Measurements from ENCODE around the gene PLEKHA5.

Gene PLEKHA5

GRCh38 chr12:19130224-19131024 lies 891 bp downstream of the PLEKHA5 start:
- DNase-seq, result peak; percentile 10

GRCh38 chr12:19131025-19131444 lies 1.5 kb downstream of the PLEKHA5 start:
- peak; percentile 38 for DNase-seq

GRCh38 chr12:19138551-19138950 lies 9.0 kb downstream of the PLEKHA5 start:
- peak; percentile 62 for DNase-seq

- DNase-seq, result no peak
Measured at GRCh38 chr12:19138956-19139355, 9.4 kb downstream of the PLEKHA5 start.

- no peak for DNase-seq
Measured at GRCh38 chr12:19139615-19140194, 10.2 kb downstream of the PLEKHA5 start.

- DNase-seq, result no peak
Measured at GRCh38 chr12:19140381-19141236, 11.1 kb downstream of the PLEKHA5 start.

- no peak for DNase-seq
Measured at GRCh38 chr12:19142499-19142898, 13.0 kb downstream of the PLEKHA5 start.

- DNase-seq, result no peak
Measured at GRCh38 chr12:19144287-19144686, 14.8 kb downstream of the PLEKHA5 start.

- DNase-seq, result no peak
Measured at GRCh38 chr12:19144985-19145384, 15.5 kb downstream of the PLEKHA5 start.

- DNase-seq, result no peak
Measured at GRCh38 chr12:19148860-19149259, 19.3 kb downstream of the PLEKHA5 start.

- peak; percentile 66 for DNase-seq
Measured at GRCh38 chr12:19150273-19150900, 20.9 kb downstream of the PLEKHA5 start.

GRCh38 chr12:19151298-19151697 lies 21.8 kb downstream of the PLEKHA5 start:
- DNase-seq, result peak; percentile 13

GRCh38 chr12:19153396-19153795 lies 23.9 kb downstream of the PLEKHA5 start:
- no peak for DNase-seq

- no peak for DNase-seq
Measured at GRCh38 chr12:19154686-19155085, 25.2 kb downstream of the PLEKHA5 start.

GRCh38 chr12:19155981-19156734 lies 26.6 kb downstream of the PLEKHA5 start:
- no peak for DNase-seq

- DNase-seq, result no peak
Measured at GRCh38 chr12:19158923-19159322, 29.4 kb downstream of the PLEKHA5 start.

- no peak for DNase-seq
Measured at GRCh38 chr12:19161216-19161615, 31.7 kb downstream of the PLEKHA5 start.

GRCh38 chr12:19165451-19165850 lies 35.9 kb downstream of the PLEKHA5 start:
- no peak for DNase-seq

- DNase-seq, result no peak
Measured at GRCh38 chr12:19166387-19166786, 36.9 kb downstream of the PLEKHA5 start.

- DNase-seq, result no peak
Measured at GRCh38 chr12:19166956-19167355, 37.4 kb downstream of the PLEKHA5 start.

- no peak for DNase-seq
Measured at GRCh38 chr12:19167708-19168107, 38.2 kb downstream of the PLEKHA5 start.

- DNase-seq, result no peak
Measured at GRCh38 chr12:19168644-19169043, 39.1 kb downstream of the PLEKHA5 start.

Data from fibroblast of upper back skin (primary cell).